Neural progenitor cell (in vitro differentiated cells): ENCODE measurements around the gene FAM118B. TPM values are rescaled to one million over a fixed set of nuclear protein-coding genes. Genes with fewer than 3 reads are reported as not detected.

Experiments
- DNase-seq: peaks from one replicate; pipeline ENCODE4 v3.0.0-alpha.2; 2016; ENCODE audit warnings: low spot score
- H2AFZ ChIP-seq: fragments of 200-600 bp; sonication (generic); replicated peaks from 2 replicates; pipeline ENCODE4 v1.6.1; 2016; ENCODE audit warnings: antibody characterized with exemption
- H3F3A ChIP-seq: fragments of 200-600 bp; sonication (generic); 2 replicates; pipeline ENCODE4 v1.6.1; 2016; ENCODE audit warnings: antibody characterized with exemption, low read depth
- H3K27ac ChIP-seq: fragments of 200-600 bp; sonication (generic); 2 replicates; pipeline ENCODE4 v1.5.1; 2016; ENCODE audit warnings: mild to moderate bottlenecking
- H3K27me3 ChIP-seq: fragments of 200-600 bp; sonication (generic); 2 replicates; pipeline ENCODE4 v1.6.1; 2016; ENCODE audit warnings: mild to moderate bottlenecking, moderate library complexity
- H3K36me3 ChIP-seq: fragments of 200-600 bp; sonication (generic); 2 replicates; pipeline ENCODE4 v1.5.1; 2016
- H3K4me1 ChIP-seq: fragments of 200-600 bp; sonication (generic); 2 replicates; pipeline ENCODE4 v1.6.1; 2016; ENCODE audit warnings: mixed run types
- H3K4me2 ChIP-seq: fragments of 200-600 bp; sonication (generic); 2 replicates; pipeline ENCODE4 v1.6.1; 2016
- H3K4me3 ChIP-seq: fragments of 200-600 bp; sonication (generic); 2 replicates; pipeline ENCODE4 v1.5.1; 2016
- H3K79me2 ChIP-seq: fragments of 200-600 bp; sonication (generic); 2 replicates; pipeline ENCODE4 v1.6.1; 2016; ENCODE audit warnings: low read depth
- H3K9ac ChIP-seq: fragments of 200-600 bp; sonication (generic); 2 replicates; pipeline ENCODE4 v1.6.1; 2016
- H3K9me3 ChIP-seq: fragments of 200-600 bp; sonication (generic); 2 replicates; pipeline ENCODE4 v1.5.1; 2016; ENCODE audit warnings: low read depth
- H4K20me1 ChIP-seq: fragments of 200-600 bp; sonication (generic); 2 replicates; pipeline ENCODE4 v1.6.1; 2016; ENCODE audit warnings: low read depth
- H3K27ac Mint-ChIP-seq: 3 replicates; pipeline ENCODE4 v1.8.0; 2021; ENCODE audit warnings: mixed read lengths
- H3K27me3 Mint-ChIP-seq: 2 replicates; pipeline ENCODE4 v1.8.0; 2022; ENCODE audit warnings: low read depth, mild to moderate bottlenecking, inconsistent platforms, moderate library complexity, mixed read lengths; ENCODE audit not compliant: insufficient read depth
- H3K36me3 Mint-ChIP-seq: 3 replicates; pipeline ENCODE4 v1.8.0; 2021; ENCODE audit warnings: mixed read lengths
- H3K4me1 Mint-ChIP-seq: 3 replicates; pipeline ENCODE4 v1.8.0; 2021; ENCODE audit warnings: mixed read lengths
- H3K4me3 Mint-ChIP-seq: 3 replicates; pipeline ENCODE4 v1.8.0; 2021; ENCODE audit warnings: mild to moderate bottlenecking, moderate library complexity, mixed read lengths
- H3K9me3 Mint-ChIP-seq: 3 replicates; pipeline ENCODE4 v1.8.0; 2020; ENCODE audit warnings: mixed read lengths
- CTCF ChIP-seq: fragments of 200-600 bp; sonication (generic); IDR thresholded peaks from 2 replicates; pipeline ENCODE4 v1.5.1; 2017; ENCODE audit warnings: antibody characterized with exemption, mild to moderate bottlenecking
- EZH2 ChIP-seq: fragments of 200-600 bp; sonication (generic); IDR thresholded peaks from 2 replicates; pipeline ENCODE4 v1.6.1; 2017; ENCODE audit warnings: antibody characterized with exemption, mild to moderate bottlenecking, moderate library complexity
- EZH2phosphoT487 ChIP-seq: fragments of 200-600 bp; sonication (generic); IDR thresholded peaks from 2 replicates; pipeline ENCODE4 v1.6.1; 2017; ENCODE audit warnings: antibody characterized with exemption
- total RNA-seq: library from RNA; depleted of rRNA; stranded (reverse); fragments of >200 nt; gene quantifications from 2 replicates; pipeline ENCODE4 v1.2.3, GENCODE V29; 2015; ENCODE audit warnings: low replicate concordance

Gene FAM118B
- total RNA-seq, 1 donor from 2014 or later, result 43.2 TPM

DNA sequence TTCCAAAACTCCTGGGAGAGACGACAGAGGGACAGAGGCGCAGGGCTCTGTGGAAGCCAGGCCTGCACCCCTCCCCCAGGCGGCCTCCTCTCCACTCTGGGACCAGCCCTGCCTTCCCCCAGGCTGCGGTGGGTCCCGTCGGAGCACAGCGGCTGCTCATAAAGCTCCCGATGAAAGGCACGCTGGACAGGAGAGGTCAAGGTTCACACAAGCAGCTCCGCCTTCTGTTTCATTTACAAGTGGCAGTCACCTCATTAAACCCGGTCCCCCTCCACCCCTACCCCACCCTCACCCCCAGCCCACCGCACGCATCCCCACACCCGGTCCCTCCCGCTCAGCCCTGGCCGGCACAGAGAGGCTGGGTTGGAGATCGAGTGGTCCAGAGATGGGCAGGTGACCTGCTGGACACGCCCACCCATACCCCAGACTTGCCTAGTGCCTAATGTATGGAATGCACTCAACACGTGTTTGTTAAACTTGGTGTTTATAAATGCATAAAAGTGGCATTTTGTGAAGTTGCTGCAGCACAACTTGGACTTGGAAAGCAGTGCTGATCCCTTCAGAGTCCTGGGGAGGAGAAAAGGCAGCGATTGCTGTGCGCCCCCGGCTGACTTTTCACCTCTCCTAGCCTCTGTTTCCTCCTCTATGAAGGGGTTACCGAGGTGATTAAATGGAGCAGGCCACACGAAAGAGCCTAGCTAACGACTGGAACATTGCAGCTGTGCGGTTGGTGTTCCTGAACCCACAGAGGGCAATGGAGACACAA, 26.1 kb upstream of the FAM118B start:
- H3K4me1 ChIP-seq, result no peaks in the 10 kb centered on the region
- H3K4me1 Mint-ChIP-seq, result peaks cover 49% of the 10 kb centered on the region
- peak overlapping the region; percentile 15 for H3K4me3 Mint-ChIP-seq
- H3K27me3 Mint-ChIP-seq, result peaks cover 11% of the 10 kb centered on the region
- H3K27ac ChIP-seq, result no peak overlapping the region
- TF ChIP-seq EZH2phosphoT487 (no peak), CTCF (no peak), EZH2 (no peak)
- no peaks in the 10 kb centered on the region for H3K36me3 ChIP-seq
- no peak overlapping the region for H2AFZ ChIP-seq
- H3K4me2 ChIP-seq, result no peak overlapping the region
- H3K79me2 ChIP-seq, result no peaks in the 10 kb centered on the region
- peaks cover 6% of the 10 kb centered on the region for H3K9me3 Mint-ChIP-seq
- no peak overlapping the region for H3K9ac ChIP-seq
- H3K4me3 ChIP-seq, result no peak overlapping the region
- H3K36me3 Mint-ChIP-seq, result peaks cover 6% of the 10 kb centered on the region
- H4K20me1 ChIP-seq, result peaks cover 3% of the 10 kb centered on the region
- H3F3A ChIP-seq, result no peaks in the 10 kb centered on the region
- H3K27ac Mint-ChIP-seq, result peak overlapping the region; percentile 60
- no peak for DNase-seq
- no peaks in the 10 kb centered on the region for H3K9me3 ChIP-seq
- no peaks in the 10 kb centered on the region for H3K27me3 ChIP-seq

- Histone ChIP-seq H3K79me2 (no peaks in the 10 kb centered on the region), H2AFZ (no peak overlapping the region), H3K27me3 (no peaks in the 10 kb centered on the region), H3K36me3 (no peaks in the 10 kb centered on the region), H3F3A (no peaks in the 10 kb centered on the region), H3K4me2 (no peak overlapping the region), H3K9ac (no peak overlapping the region), H3K4me3 (no peak overlapping the region), H3K9me3 (no peaks in the 10 kb centered on the region), H3K27ac (no peak overlapping the region), H4K20me1 (peaks cover 3% of the 10 kb centered on the region), H3K4me1 (no peaks in the 10 kb centered on the region)
- DNase-seq, result no peak
- Mint-ChIP-seq H3K36me3 (peaks cover 6% of the 10 kb centered on the region), H3K4me1 (peaks cover 56% of the 10 kb centered on the region), H3K27me3 (peaks cover 13% of the 10 kb centered on the region), H3K4me3 (peak overlapping the region; percentile 41), H3K27ac (peak overlapping the region; percentile 53), H3K9me3 (peaks cover 2% of the 10 kb centered on the region)
- no peak for TF ChIP-seq CTCF
- TF ChIP-seq EZH2phosphoT487, result no peak
- no peak for TF ChIP-seq EZH2
These were observed 25.4 kb upstream of the FAM118B start for GRCh38 chr11:126186025-126186698.

DNA sequence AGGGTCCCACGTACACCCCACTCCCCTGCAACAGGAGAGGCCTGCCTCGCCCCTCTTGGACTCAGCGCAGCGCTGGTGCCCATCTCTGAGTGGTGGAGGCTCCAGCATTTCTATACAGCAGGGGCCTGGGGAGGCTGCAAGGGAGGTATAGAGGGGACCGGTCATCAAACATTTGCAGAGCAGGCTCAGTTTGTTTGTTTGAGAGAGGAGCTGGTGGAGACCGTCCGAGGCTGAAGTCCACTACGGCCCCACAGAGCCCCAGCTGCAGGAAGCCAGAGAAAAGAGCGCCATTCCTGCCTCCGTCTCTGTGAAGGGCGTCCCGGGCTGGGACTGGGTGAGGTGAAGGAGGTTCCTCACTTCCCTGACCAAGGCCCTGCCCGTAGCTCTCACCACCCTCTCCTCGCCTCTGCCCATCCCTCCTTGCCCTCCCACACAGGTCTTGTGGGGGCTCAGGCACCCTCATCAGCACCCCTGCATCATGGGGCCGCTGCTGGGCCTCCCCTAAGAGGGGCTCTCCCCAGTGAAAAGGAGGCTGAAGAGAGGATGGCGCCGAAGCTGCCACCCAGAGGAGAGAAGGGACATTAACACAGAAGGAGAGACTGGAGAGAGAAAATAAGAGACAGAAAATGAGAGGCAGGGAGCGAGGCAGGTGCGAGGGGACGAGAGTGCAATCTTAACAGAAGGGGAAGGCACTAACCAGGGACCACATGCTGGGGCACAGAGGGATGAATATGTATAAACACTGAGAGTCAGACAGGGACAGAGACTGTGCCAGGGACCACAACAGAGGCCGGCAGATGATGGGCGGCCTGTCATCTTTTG, 24.7 kb upstream of the FAM118B start:
- H3K4me3 Mint-ChIP-seq, result peak overlapping the region; percentile 34
- H3K4me1 ChIP-seq, result no peaks in the 10 kb centered on the region

More for the DNA sequence above, 24.7 kb upstream of the FAM118B start:
- DNase-seq, result peak; percentile 34
- no peak for TF ChIP-seq EZH2phosphoT487
- TF ChIP-seq CTCF, result peak; percentile 49
- TF ChIP-seq EZH2, result no peak
- no peaks in the 10 kb centered on the region for H3K36me3 ChIP-seq
- Mint-ChIP-seq H3K36me3 (peaks cover 8% of the 10 kb centered on the region), H3K27ac (peak overlapping the region; percentile 72), H3K4me1 (peaks cover 53% of the 10 kb centered on the region), H3K9me3 (no peaks in the 10 kb centered on the region), H3K27me3 (peaks cover 14% of the 10 kb centered on the region)
- H3F3A ChIP-seq, result no peaks in the 10 kb centered on the region
- no peaks in the 10 kb centered on the region for H3K79me2 ChIP-seq
- H3K27me3 ChIP-seq, result no peaks in the 10 kb centered on the region
- H3K27ac ChIP-seq, result no peak overlapping the region
- no peaks in the 10 kb centered on the region for H3K9me3 ChIP-seq
- no peak overlapping the region for H3K4me2 ChIP-seq
- no peak overlapping the region for H3K9ac ChIP-seq
- H3K4me3 ChIP-seq, result no peak overlapping the region
- H4K20me1 ChIP-seq, result peaks cover 3% of the 10 kb centered on the region
- H2AFZ ChIP-seq, result no peak overlapping the region
